ENCODE results near the gene JADE2.

JADE2 gene

GRCh38 chr5:134541736-134542376 lies 16.4 kb downstream of the JADE2 start:
- TF ChIP-seq ZNF274 (IDR thresholded peaks at IDR 0.05; ENCODE audit: low read depth, low read length) (no peak), SUZ12 (IDR thresholded peaks at IDR 0.05; ENCODE audit: extremely low read depth, insufficient read depth, insufficient read length) (no peak), YY1 (IDR thresholded peaks at IDR 0.05; ENCODE audit: insufficient read depth, insufficient read length) (no peak)
- Histone ChIP-seq H3K27me3 (ENCODE audit: insufficient read depth, insufficient read length) (no peaks in the 10 kb centered on the region), H3K9me3 (ENCODE audit: insufficient read depth, low read length) (no peaks in the 10 kb centered on the region), H3K9ac (ENCODE audit: insufficient read length, low read depth) (no peak overlapping the region), H3K36me3 (ENCODE audit: insufficient read depth, insufficient read length, low read length) (peaks cover 56% of the 10 kb centered on the region), H3K4me1 (ENCODE audit: insufficient read depth, insufficient read length) (peaks cover 14% of the 10 kb centered on the region), H3K4me3 (ENCODE audit: insufficient read length, low read depth) (no peak overlapping the region)
- DNase-seq (ENCODE audit: low read depth, low spot score), result no peak

GRCh38 chr5:134543820-134544614 lies 18.5 kb downstream of the JADE2 start:
- TF ChIP-seq YY1 (IDR thresholded peaks at IDR 0.05; ENCODE audit: insufficient read depth, insufficient read length) (no peak), SUZ12 (IDR thresholded peaks at IDR 0.05; ENCODE audit: extremely low read depth, insufficient read depth, insufficient read length) (no peak), ZNF274 (IDR thresholded peaks at IDR 0.05; ENCODE audit: low read depth, low read length) (no peak)
- DNase-seq (ENCODE audit: low read depth, low spot score), result no peak
- Histone ChIP-seq H3K27me3 (ENCODE audit: insufficient read depth, insufficient read length) (no peaks in the 10 kb centered on the region), H3K36me3 (ENCODE audit: insufficient read depth, insufficient read length, low read length) (peaks cover 52% of the 10 kb centered on the region), H3K9ac (ENCODE audit: insufficient read length, low read depth) (no peak overlapping the region), H3K4me1 (ENCODE audit: insufficient read depth, insufficient read length) (peaks cover 17% of the 10 kb centered on the region), H3K4me3 (ENCODE audit: insufficient read length, low read depth) (no peak overlapping the region), H3K9me3 (ENCODE audit: insufficient read depth, low read length) (no peaks in the 10 kb centered on the region)

- DNase-seq (ENCODE audit: low read depth, low spot score), result no peak
- Histone ChIP-seq H3K9ac (ENCODE audit: insufficient read length, low read depth) (no peak overlapping the region), H3K4me1 (ENCODE audit: insufficient read depth, insufficient read length) (peaks cover 19% of the 10 kb centered on the region), H3K27me3 (ENCODE audit: insufficient read depth, insufficient read length) (no peaks in the 10 kb centered on the region), H3K36me3 (ENCODE audit: insufficient read depth, insufficient read length, low read length) (peaks cover 54% of the 10 kb centered on the region), H3K9me3 (ENCODE audit: insufficient read depth, low read length) (no peaks in the 10 kb centered on the region), H3K4me3 (ENCODE audit: insufficient read length, low read depth) (no peak overlapping the region)
- TF ChIP-seq ZNF274 (IDR thresholded peaks at IDR 0.05; ENCODE audit: low read depth, low read length) (no peak), YY1 (IDR thresholded peaks at IDR 0.05; ENCODE audit: insufficient read depth, insufficient read length) (no peak), SUZ12 (IDR thresholded peaks at IDR 0.05; ENCODE audit: extremely low read depth, insufficient read depth, insufficient read length) (no peak)
Observed at GRCh38 chr5:134545070-134545868, 19.8 kb downstream of the JADE2 start.

GRCh38 chr5:134547066-134547465 lies 21.6 kb downstream of the JADE2 start:
- peaks cover 48% of the 10 kb centered on the region for H3K36me3 ChIP-seq (ENCODE audit: insufficient read depth, insufficient read length, low read length)
- H3K4me1 ChIP-seq (ENCODE audit: insufficient read depth, insufficient read length), result peaks cover 12% of the 10 kb centered on the region
- DNase-seq (ENCODE audit: low read depth, low spot score), result no peak
- no peaks in the 10 kb centered on the region for H3K9me3 ChIP-seq (ENCODE audit: insufficient read depth, low read length)
- no peak overlapping the region for H3K4me3 ChIP-seq (ENCODE audit: insufficient read length, low read depth)
- no peaks in the 10 kb centered on the region for H3K27me3 ChIP-seq (ENCODE audit: insufficient read depth, insufficient read length)
- TF ChIP-seq YY1 (IDR thresholded peaks at IDR 0.05; ENCODE audit: insufficient read depth, insufficient read length), result no peak
- no peak for TF ChIP-seq ZNF274 (IDR thresholded peaks at IDR 0.05; ENCODE audit: low read depth, low read length)
- TF ChIP-seq SUZ12 (IDR thresholded peaks at IDR 0.05; ENCODE audit: extremely low read depth, insufficient read depth, insufficient read length), result no peak
- H3K9ac ChIP-seq (ENCODE audit: insufficient read length, low read depth), result no peak overlapping the region

- TF ChIP-seq ZNF274 (IDR thresholded peaks at IDR 0.05; ENCODE audit: low read depth, low read length) (no peak), YY1 (IDR thresholded peaks at IDR 0.05; ENCODE audit: insufficient read depth, insufficient read length) (no peak), SUZ12 (IDR thresholded peaks at IDR 0.05; ENCODE audit: extremely low read depth, insufficient read depth, insufficient read length) (no peak)
- DNase-seq (ENCODE audit: low read depth, low spot score), result no peak
- H3K9ac ChIP-seq (ENCODE audit: insufficient read length, low read depth), result no peak overlapping the region
- no peaks in the 10 kb centered on the region for H3K27me3 ChIP-seq (ENCODE audit: insufficient read depth, insufficient read length)
- H3K4me3 ChIP-seq (ENCODE audit: insufficient read length, low read depth), result no peak overlapping the region
- H3K36me3 ChIP-seq (ENCODE audit: insufficient read depth, insufficient read length, low read length), result peaks cover 50% of the 10 kb centered on the region
- no peaks in the 10 kb centered on the region for H3K9me3 ChIP-seq (ENCODE audit: insufficient read depth, low read length)
- peaks cover 11% of the 10 kb centered on the region for H3K4me1 ChIP-seq (ENCODE audit: insufficient read depth, insufficient read length)
Observed at GRCh38 chr5:134547579-134547978, 22.1 kb downstream of the JADE2 start.

GRCh38 chr5:134547999-134548658 lies 22.7 kb downstream of the JADE2 start:
- TF ChIP-seq YY1 (IDR thresholded peaks at IDR 0.05; ENCODE audit: insufficient read depth, insufficient read length) (no peak), ZNF274 (IDR thresholded peaks at IDR 0.05; ENCODE audit: low read depth, low read length) (no peak), SUZ12 (IDR thresholded peaks at IDR 0.05; ENCODE audit: extremely low read depth, insufficient read depth, insufficient read length) (no peak)
- Histone ChIP-seq H3K9ac (ENCODE audit: insufficient read length, low read depth) (no peak overlapping the region), H3K9me3 (ENCODE audit: insufficient read depth, low read length) (no peaks in the 10 kb centered on the region), H3K36me3 (ENCODE audit: insufficient read depth, insufficient read length, low read length) (peaks cover 50% of the 10 kb centered on the region), H3K4me1 (ENCODE audit: insufficient read depth, insufficient read length) (peaks cover 11% of the 10 kb centered on the region), H3K27me3 (ENCODE audit: insufficient read depth, insufficient read length) (no peaks in the 10 kb centered on the region), H3K4me3 (ENCODE audit: insufficient read length, low read depth) (no peak overlapping the region)
- no peak for DNase-seq (ENCODE audit: low read depth, low spot score)
